H1 (cell line): ENCODE results near the gene LINGO4. TPM values are rescaled to one million over a fixed set of nuclear protein-coding genes. Genes with fewer than 3 reads are reported as not detected.

Experiments used
- BACH1 ChIP-seq: IDR thresholded peaks from 2 replicates; pipeline ENCODE4 v1.6.1; 2012; ENCODE audit warnings: low read length, improper control_type of control experiment
- CTCF ChIP-seq, 3 experiments: IDR thresholded peaks; 1 replicate in 2 of 3; 2 replicates in 1 of 3; pipeline versions ENCODE4 v1.5.1 to v1.6.1; 2011; ENCODE audit warnings: low read length in 3 of 3, mild to moderate bottlenecking in 3 of 3, inconsistent platforms in 2 of 3, low read depth in 1 of 3, moderate library complexity in 1 of 3; ENCODE audit not compliant: insufficient read depth in 1 of 3; ENCODE audit errors: control extremely low read depth in 1 of 3
- RNF2 ChIP-seq: fragments of 200-900, 300-1000 bp; sonication (generic); IDR thresholded peaks from 2 replicates; pipeline ENCODE4 v1.7.1; 2016; ENCODE audit warnings: borderline replicate concordance, low read depth, mild to moderate bottlenecking, antibody characterized with exemption, low read length; ENCODE audit not compliant: poor library complexity, severe bottlenecking; ENCODE audit errors: missing control alignments
- polyA plus RNA-seq, 7 experiments: library from polyadenylated mRNA; depleted of rRNA in 3 of 7; stranded (reverse) in 5 of 7; unstranded in 2 of 7; fragments of >200 nt in 5 of 7; fragments of 200-250 nt in 2 of 7; gene quantifications; 1 replicate in 5 of 7; 2 replicates in 1 of 7; 4 replicates in 1 of 7; pipeline versions ENCODE4 v1.2.1 to v1.2.3, GENCODE V29; 2011 to 2013; ENCODE audit warnings: missing spikeins in 2 of 7, mixed read lengths in 2 of 7
- total RNA-seq: library from RNA; stranded (reverse); fragmentation: NEBNext Ultra II Directional; extraction: Animal tissue kit (Norgen Biotek cat#: 25700); gene quantifications from 2 replicates; pipeline ENCODE4 v1.2.1, GENCODE V29; 2021

The LINGO4 gene
- total and polyA plus RNA-seq, 2 of the 8 experiments (the other 6 are each of a cell fraction or from before 2014, with no cell fraction given) = 0.03 TPM; not detected in 1

- TF ChIP-seq BACH1 (no peak), RNF2 (no peak), CTCF (IDR thresholded peaks at IDR 0.05; ENCODE audit: control extremely low read depth in 1 of 3, insufficient read depth in 1 of 3, low read depth in 1 of 3, low read length in 3 of 3) (no peak)
These were observed 46.7 kb upstream of the LINGO4 start (continued) for GRCh38 chr1:151851886-151852285.
